ENCODE measurements around the gene SEC24A.
"Not testable (repeated sequence)": the region's sequence is repeated elsewhere in the genome, so short reads cannot be mapped to it uniquely, and the experiment has no call there.

The SEC24A gene

DNA sequence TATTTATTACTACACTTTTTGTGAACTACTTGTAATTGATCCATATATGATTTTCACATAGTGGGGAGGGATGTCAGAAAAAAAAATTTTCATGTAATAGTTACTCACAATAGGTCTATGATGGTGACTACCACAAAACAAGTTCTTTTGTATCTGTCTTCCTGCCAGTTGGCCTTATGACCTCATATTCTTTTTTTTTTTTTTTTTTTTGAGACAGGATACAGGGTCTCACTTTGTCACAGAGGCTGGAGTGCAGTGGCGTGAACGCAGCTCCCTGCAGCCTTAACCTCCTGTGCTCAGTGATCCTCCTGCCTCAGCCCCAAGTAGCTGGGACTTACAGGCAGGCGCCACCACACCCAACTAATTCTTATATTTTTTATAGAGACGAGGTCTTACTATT lies 10.9 kb downstream of the SEC24A start:
- H3K4me3 ChIP-seq (ENCODE audit: low read length): no peak overlapping the region
- H3K27me3 ChIP-seq (ENCODE audit: control insufficient read depth, insufficient read depth, low read length): no peaks in the 10 kb centered on the region
- H3K4me1 ChIP-seq (ENCODE audit: control insufficient read depth, insufficient read depth, low read length): no peaks in the 10 kb centered on the region
- H3K27ac ChIP-seq (ENCODE audit: low read depth, low read length): no peak overlapping the region
- no peak overlapping the region for H3K9ac ChIP-seq (ENCODE audit: low read length)
- peaks cover 5% of the 10 kb centered on the region for H3K36me3 ChIP-seq (ENCODE audit: control insufficient read depth, insufficient read depth, low read length)

DNA sequence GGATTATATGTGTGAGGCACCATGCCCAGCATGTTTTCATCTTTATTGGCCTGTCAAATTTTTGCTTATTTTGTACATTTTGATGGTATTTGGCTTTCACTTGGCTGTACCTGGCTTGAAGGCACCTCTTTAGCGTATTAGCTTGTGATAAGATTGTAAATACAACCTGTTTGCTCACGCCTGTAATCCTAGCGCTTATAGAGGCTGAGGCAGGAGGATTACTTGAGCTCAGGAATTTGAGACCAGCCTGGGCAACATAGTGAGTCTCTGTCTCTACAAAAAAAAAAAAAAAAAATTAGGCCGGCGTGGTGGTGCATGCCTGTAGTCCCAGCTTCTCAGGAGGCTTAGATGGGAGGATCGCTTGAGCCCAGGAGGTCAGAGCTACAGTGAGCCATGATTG lies 11.3 kb downstream of the SEC24A start:
- no peaks in the 10 kb centered on the region for H3K27me3 ChIP-seq (ENCODE audit: control insufficient read depth, insufficient read depth, low read length)
- no peak overlapping the region for H3K27ac ChIP-seq (ENCODE audit: low read depth, low read length)
- no peaks in the 10 kb centered on the region for H3K4me1 ChIP-seq (ENCODE audit: control insufficient read depth, insufficient read depth, low read length)
- H3K4me3 ChIP-seq (ENCODE audit: low read length): no peak overlapping the region
- no peak overlapping the region for H3K9ac ChIP-seq (ENCODE audit: low read length)
- H3K36me3 ChIP-seq (ENCODE audit: control insufficient read depth, insufficient read depth, low read length): peaks cover 5% of the 10 kb centered on the region

DNA sequence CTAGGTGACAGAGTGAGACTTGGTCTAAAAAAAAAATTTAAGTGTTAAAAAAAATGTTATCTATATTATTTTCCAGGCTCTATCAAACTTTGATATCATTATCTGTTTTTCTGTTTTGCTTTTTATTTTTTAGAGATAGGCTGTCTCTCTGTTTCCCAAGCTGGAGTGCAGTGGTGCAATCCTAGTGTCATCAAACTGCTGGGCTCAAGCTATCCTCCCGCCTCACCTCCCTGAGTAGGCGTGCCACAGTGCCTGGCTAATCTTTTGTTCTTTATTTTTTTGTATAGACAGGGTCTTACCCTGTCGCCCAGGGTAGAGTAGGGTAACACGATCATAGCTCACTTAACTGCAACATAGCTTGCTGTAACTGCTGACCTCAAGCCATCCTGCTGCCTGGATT lies 14.4 kb downstream of the SEC24A start:
- Histone ChIP-seq H3K4me3 (ENCODE audit: low read length) (no peak overlapping the region), H3K9ac (ENCODE audit: low read length) (no peak overlapping the region), H3K36me3 (ENCODE audit: control insufficient read depth, insufficient read depth, low read length) (peaks cover 10% of the 10 kb centered on the region), H3K27ac (ENCODE audit: low read depth, low read length) (no peak overlapping the region), H3K4me1 (ENCODE audit: control insufficient read depth, insufficient read depth, low read length) (no peaks in the 10 kb centered on the region), H3K27me3 (ENCODE audit: control insufficient read depth, insufficient read depth, low read length) (no peaks in the 10 kb centered on the region)

DNA sequence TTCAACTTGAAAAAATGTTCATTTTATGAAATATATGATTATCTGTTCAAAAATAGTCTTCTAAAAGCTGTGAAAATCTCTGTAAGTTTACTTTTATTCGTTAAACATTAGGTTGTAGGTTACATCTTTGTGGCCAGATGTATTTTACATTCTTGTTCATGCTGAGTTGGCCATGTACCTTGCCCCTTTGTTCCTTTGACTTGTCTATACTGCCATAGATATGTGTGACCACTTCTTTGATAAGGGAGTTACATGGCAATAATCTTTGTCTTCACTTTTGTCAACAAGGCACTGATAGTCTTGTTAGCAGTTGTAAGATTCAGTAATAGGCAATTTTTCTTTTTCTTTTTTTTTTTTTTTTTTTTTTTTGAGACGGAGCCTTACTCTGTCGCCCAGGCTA lies 15.9 kb downstream of the SEC24A start:
- peaks cover 11% of the 10 kb centered on the region for H3K36me3 ChIP-seq (ENCODE audit: control insufficient read depth, insufficient read depth, low read length)
- H3K27me3 ChIP-seq (ENCODE audit: control insufficient read depth, insufficient read depth, low read length): no peaks in the 10 kb centered on the region
- H3K4me1 ChIP-seq (ENCODE audit: control insufficient read depth, insufficient read depth, low read length): no peaks in the 10 kb centered on the region
- no peak overlapping the region for H3K27ac ChIP-seq (ENCODE audit: low read depth, low read length)
- no peak overlapping the region for H3K4me3 ChIP-seq (ENCODE audit: low read length)
- no peak overlapping the region for H3K9ac ChIP-seq (ENCODE audit: low read length)

DNA sequence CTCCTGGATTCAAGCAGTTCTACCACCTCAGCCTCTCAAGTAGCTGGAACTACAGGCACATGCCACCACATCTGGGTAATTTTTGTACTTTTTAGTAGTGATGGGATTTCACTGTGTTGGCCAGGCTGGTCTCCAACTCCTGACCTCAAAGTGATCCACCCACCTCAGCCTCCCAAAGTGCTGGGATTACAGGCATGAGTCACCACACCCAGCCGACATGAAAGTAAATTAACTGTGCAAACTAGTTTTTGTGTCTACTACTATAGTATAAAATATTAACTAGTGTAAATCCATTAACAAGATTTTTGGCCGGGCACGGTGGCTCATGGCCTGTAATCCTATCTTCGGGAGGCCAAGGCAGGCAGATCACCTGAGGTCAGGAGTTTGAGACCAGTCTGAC lies 25.0 kb downstream of the SEC24A start:
- H3K4me1 ChIP-seq (ENCODE audit: control insufficient read depth, insufficient read depth, low read length); H3K4me3 ChIP-seq (ENCODE audit: low read length); H3K27me3 ChIP-seq (ENCODE audit: control insufficient read depth, insufficient read depth, low read length); H3K9ac ChIP-seq (ENCODE audit: low read length); H3K27ac ChIP-seq (ENCODE audit: low read depth, low read length): not testable (repeated sequence)
- H3K36me3 ChIP-seq (ENCODE audit: control insufficient read depth, insufficient read depth, low read length): peaks cover 12% of the 10 kb centered on the region

GRCh38 chr5:134677357-134677756 lies 28.8 kb downstream of the SEC24A start:
- H3K36me3 ChIP-seq (ENCODE audit: control insufficient read depth, insufficient read depth, low read length): peaks cover 13% of the 10 kb centered on the region
- not testable (repeated sequence) for H3K4me1 ChIP-seq (ENCODE audit: control insufficient read depth, insufficient read depth, low read length)

GRCh38 chr5:134690144-134690543 lies 41.6 kb downstream of the SEC24A start:
- H3K36me3 ChIP-seq (ENCODE audit: control insufficient read depth, insufficient read depth, low read length): peaks cover 16% of the 10 kb centered on the region
- not testable (repeated sequence) for H3K27ac ChIP-seq (ENCODE audit: low read depth, low read length); H3K27me3 ChIP-seq (ENCODE audit: control insufficient read depth, insufficient read depth, low read length); H3K4me3 ChIP-seq (ENCODE audit: low read length); H3K4me1 ChIP-seq (ENCODE audit: control insufficient read depth, insufficient read depth, low read length); H3K9ac ChIP-seq (ENCODE audit: low read length)

More at GRCh38 chr5:134677357-134677756, 28.8 kb downstream of the SEC24A start:
- H3K27me3 ChIP-seq (ENCODE audit: control insufficient read depth, insufficient read depth, low read length); H3K27ac ChIP-seq (ENCODE audit: low read depth, low read length); H3K9ac ChIP-seq (ENCODE audit: low read length); H3K4me3 ChIP-seq (ENCODE audit: low read length): not testable (repeated sequence)

DNA sequence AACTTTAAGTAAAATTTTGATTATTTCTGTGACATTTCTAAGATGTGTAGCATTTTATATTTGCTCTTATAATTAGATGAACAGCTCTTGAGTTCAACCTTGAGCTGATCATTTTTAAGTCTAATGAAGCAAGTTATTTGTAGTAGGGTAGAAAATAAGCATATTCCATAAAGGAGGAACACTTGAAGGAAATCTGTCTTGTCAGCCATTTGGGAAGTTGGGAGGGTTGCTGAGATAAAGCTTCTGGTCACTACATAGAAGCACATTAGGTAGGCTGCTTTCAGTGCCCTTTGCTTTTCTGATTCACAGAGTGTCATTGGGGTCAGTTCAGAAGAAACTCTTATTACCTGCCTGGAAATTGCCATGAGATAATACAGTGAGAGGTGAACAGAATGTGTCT lies 44.1 kb downstream of the SEC24A start:
- Histone ChIP-seq H3K4me3 (ENCODE audit: low read length) (no peak overlapping the region), H3K4me1 (ENCODE audit: control insufficient read depth, insufficient read depth, low read length) (no peaks in the 10 kb centered on the region), H3K9ac (ENCODE audit: low read length) (no peak overlapping the region), H3K27ac (ENCODE audit: low read depth, low read length) (no peak overlapping the region), H3K27me3 (ENCODE audit: control insufficient read depth, insufficient read depth, low read length) (no peaks in the 10 kb centered on the region), H3K36me3 (ENCODE audit: control insufficient read depth, insufficient read depth, low read length) (peaks cover 20% of the 10 kb centered on the region)

DNA sequence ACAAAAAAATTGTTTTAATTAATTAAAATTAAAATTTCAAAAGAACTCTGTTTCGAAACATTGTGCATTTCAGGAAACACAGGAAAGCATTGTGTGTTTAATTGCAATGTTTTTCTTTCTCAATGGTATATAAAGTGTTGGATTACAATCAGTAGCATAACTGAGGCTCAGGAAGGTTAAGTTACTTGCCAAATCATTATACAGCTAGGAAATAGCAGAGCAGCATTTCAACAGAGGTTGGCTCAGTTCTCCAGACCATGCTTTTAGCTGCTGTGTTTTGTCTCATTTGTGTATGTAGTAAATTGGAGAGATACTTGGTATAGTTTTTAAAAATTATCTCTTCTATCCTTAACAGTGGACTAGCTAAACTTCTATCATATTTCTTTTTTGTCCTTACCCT lies 59.7 kb downstream of the SEC24A start:
- Histone ChIP-seq H3K4me3 (ENCODE audit: low read length) (no peak overlapping the region), H3K27me3 (ENCODE audit: control insufficient read depth, insufficient read depth, low read length) (no peaks in the 10 kb centered on the region), H3K36me3 (ENCODE audit: control insufficient read depth, insufficient read depth, low read length) (peaks cover 18% of the 10 kb centered on the region)

DNA sequence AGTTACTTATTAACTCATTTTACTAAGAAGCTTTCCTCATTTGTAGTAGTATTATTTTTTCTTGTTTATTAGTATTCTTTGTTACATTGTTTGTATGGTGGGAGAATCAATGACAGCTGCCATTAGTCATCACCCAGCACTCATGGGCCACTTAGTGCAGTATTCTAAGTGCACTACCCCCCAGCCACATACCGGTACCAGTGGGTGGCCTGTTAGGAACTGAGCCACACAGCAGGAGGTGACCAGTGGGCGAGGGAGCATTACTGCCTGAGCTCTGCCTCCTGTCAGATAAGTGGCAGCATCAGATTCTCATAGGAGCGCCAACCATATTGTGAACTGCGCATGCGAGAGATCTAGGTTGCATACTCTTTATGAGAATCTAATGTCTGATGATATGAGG lies 65.5 kb downstream of the SEC24A start:
- H3K27me3 ChIP-seq (ENCODE audit: control insufficient read depth, insufficient read depth, low read length): no peaks in the 10 kb centered on the region
- no peak overlapping the region for H3K27ac ChIP-seq (ENCODE audit: low read depth, low read length)
- H3K9ac ChIP-seq (ENCODE audit: low read length): no peak overlapping the region
- peaks cover 7% of the 10 kb centered on the region for H3K36me3 ChIP-seq (ENCODE audit: control insufficient read depth, insufficient read depth, low read length)
- H3K4me1 ChIP-seq (ENCODE audit: control insufficient read depth, insufficient read depth, low read length): no peaks in the 10 kb centered on the region
- no peak overlapping the region for H3K4me3 ChIP-seq (ENCODE audit: low read length)

More for the DNA sequence above, 59.7 kb downstream of the SEC24A start:
- no peaks in the 10 kb centered on the region for H3K4me1 ChIP-seq (ENCODE audit: control insufficient read depth, insufficient read depth, low read length)
- H3K27ac ChIP-seq (ENCODE audit: low read depth, low read length): no peak overlapping the region
- no peak overlapping the region for H3K9ac ChIP-seq (ENCODE audit: low read length)

DNA sequence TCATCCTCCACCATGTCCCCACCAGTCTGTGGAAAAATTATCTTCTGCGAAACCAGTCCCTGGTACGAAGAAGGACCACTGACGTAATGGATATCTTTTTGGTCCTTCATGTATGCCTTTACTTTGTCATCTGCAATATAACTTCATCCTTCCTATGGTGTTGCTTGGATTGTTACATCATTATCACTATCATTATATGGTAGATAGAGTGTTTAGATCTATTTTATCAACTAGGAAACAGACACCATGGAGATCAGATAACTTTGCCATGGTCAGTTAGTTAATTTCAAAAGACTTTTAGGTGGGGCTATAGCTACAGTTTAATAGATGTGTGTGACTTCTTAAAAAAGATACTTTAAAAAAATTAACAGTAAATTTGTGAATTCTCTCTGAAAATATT lies 66.0 kb downstream of the SEC24A start:
- Histone ChIP-seq H3K4me1 (ENCODE audit: control insufficient read depth, insufficient read depth, low read length) (no peaks in the 10 kb centered on the region), H3K27ac (ENCODE audit: low read depth, low read length) (no peak overlapping the region), H3K36me3 (ENCODE audit: control insufficient read depth, insufficient read depth, low read length) (peaks cover 7% of the 10 kb centered on the region), H3K27me3 (ENCODE audit: control insufficient read depth, insufficient read depth, low read length) (no peaks in the 10 kb centered on the region), H3K9ac (ENCODE audit: low read length) (no peak overlapping the region), H3K4me3 (ENCODE audit: low read length) (no peak overlapping the region)

- not testable (repeated sequence) for H3K27me3 ChIP-seq (ENCODE audit: control insufficient read depth, insufficient read depth, low read length)
Observed at GRCh38 chr5:134715466-134715865, 66.9 kb downstream of the SEC24A start.

GRCh38 chr5:134724872-134725271 lies 76.3 kb downstream of the SEC24A start:
- H3K27me3 ChIP-seq (ENCODE audit: control insufficient read depth, insufficient read depth, low read length): no peaks in the 10 kb centered on the region
- H3K9ac ChIP-seq (ENCODE audit: low read length): no peak overlapping the region
- H3K4me1 ChIP-seq (ENCODE audit: control insufficient read depth, insufficient read depth, low read length): no peaks in the 10 kb centered on the region
- H3K4me3 ChIP-seq (ENCODE audit: low read length): no peak overlapping the region
- no peak overlapping the region for H3K27ac ChIP-seq (ENCODE audit: low read depth, low read length)
- H3K36me3 ChIP-seq (ENCODE audit: control insufficient read depth, insufficient read depth, low read length): peaks cover 6% of the 10 kb centered on the region

More at GRCh38 chr5:134715466-134715865, 66.9 kb downstream of the SEC24A start:
- not testable (repeated sequence) for H3K4me1 ChIP-seq (ENCODE audit: control insufficient read depth, insufficient read depth, low read length); H3K4me3 ChIP-seq (ENCODE audit: low read length); H3K9ac ChIP-seq (ENCODE audit: low read length); H3K36me3 ChIP-seq (ENCODE audit: control insufficient read depth, insufficient read depth, low read length); H3K27ac ChIP-seq (ENCODE audit: low read depth, low read length)
